SK-N-SH (cell line): ENCODE results near the gene ZMAT1.

Experiments
- CTCF ChIP-seq: fragments of 200-600 bp; sonication (generic); IDR thresholded peaks from 2 replicates; pipeline ENCODE4 v1.6.1; 2017; ENCODE audit warnings: antibody characterized with exemption, mild to moderate bottlenecking, moderate library complexity
- EZH2phosphoT487 ChIP-seq: fragments of 200-600 bp; sonication (generic); IDR thresholded peaks from 2 replicates; pipeline ENCODE4 v1.6.1; 2017; ENCODE audit warnings: low read depth, mixed run types, mild to moderate bottlenecking, antibody characterized with exemption, moderate library complexity, borderline replicate concordance
- FOXM1 ChIP-seq: IDR thresholded peaks from 2 replicates; pipeline ENCODE4 v1.4.0; 2012; ENCODE audit warnings: low read depth, mild to moderate bottlenecking
- GATA2 ChIP-seq: sonication (generic); formaldehyde crosslinking; IDR thresholded peaks from 2 replicates; pipeline ENCODE4 v1.5.0; 2020; ENCODE audit warnings: mild to moderate bottlenecking, missing genetic modification reagents
- MAX ChIP-seq: IDR thresholded peaks from 2 replicates; pipeline ENCODE4 v1.4.0; 2012; ENCODE audit warnings: low read depth
- MXI1 ChIP-seq: IDR thresholded peaks from 2 replicates; pipeline ENCODE4 v1.6.1; 2012; ENCODE audit warnings: mild to moderate bottlenecking, low read depth, low read length, improper control_type of control experiment
- NFIC ChIP-seq: IDR thresholded peaks from 2 replicates; pipeline ENCODE4 v1.4.0; 2012; ENCODE audit warnings: borderline replicate concordance
- PBX3 ChIP-seq: IDR thresholded peaks from 2 replicates; pipeline ENCODE4; 2012
- POLR2AphosphoS5 ChIP-seq: IDR thresholded peaks from 2 replicates; pipeline ENCODE4 v1.6.1; 2012; ENCODE audit warnings: low read depth, low read length
- RAD21 ChIP-seq: IDR thresholded peaks from 2 replicates; pipeline ENCODE4 v1.6.1; 2012; ENCODE audit warnings: mild to moderate bottlenecking, low read length
- REST ChIP-seq: IDR thresholded peaks from 2 replicates; pipeline ENCODE4 v1.6.1; 2012; ENCODE audit warnings: mild to moderate bottlenecking, low read depth, low read length, moderate library complexity
- YY1 ChIP-seq: IDR thresholded peaks from 2 replicates; pipeline ENCODE4 v1.4.0; 2012; ENCODE audit warnings: low read depth, mild to moderate bottlenecking

GRCh38 chrX:101957174-101957573 is 25.3 kb upstream of the ZMAT1 start:
- TF ChIP-seq CTCF: no peak
- no peak for TF ChIP-seq YY1
- TF ChIP-seq FOXM1: no peak
- no peak for TF ChIP-seq NFIC
- no peak for TF ChIP-seq POLR2AphosphoS5
- no peak for TF ChIP-seq MXI1
- TF ChIP-seq MAX: no peak
- TF ChIP-seq RAD21: no peak
- TF ChIP-seq PBX3: no peak
- TF ChIP-seq REST: no peak
- TF ChIP-seq EZH2phosphoT487: no peak
- no peak for TF ChIP-seq GATA2 (CRISPR knock-in tag)
